PC-9 (cell line): Measurements from ENCODE around the gene ODAD4. TPM values are rescaled to one million over a fixed set of nuclear protein-coding genes. Genes with fewer than 3 reads are reported as not detected.
A peak's percentile ranks its signal among the peaks of the same experiment; 100 is the strongest.

Source experiments
- BruUV-seq: library from RNA; stranded (reverse); fragments of 400-500 nt; replicated peaks from 2 replicates; lab custom pipeline; 2021; lab: Mats Ljungman, UMichigan
- CTCF ChIA-PET: fragments of 300-600 bp; sonication (Branson Sonifier 250); formaldehyde crosslinking; loops from one replicate; lab custom pipeline; 2022; ENCODE audit warnings: antibody characterized with exemption; lab: Charles Lee
- POLR2A ChIA-PET: fragments of 300-600 bp; sonication (Branson Sonifier 250); formaldehyde crosslinking; loops from one replicate; lab custom pipeline; 2022; ENCODE audit warnings: antibody characterized with exemption; ENCODE audit not compliant: unreplicated experiment; lab: Charles Lee
- DNase-seq, 2 experiments: peaks; one replicate each; pipeline versions ENCODE4 v3.0.0 to v3.0.0-alpha.2; 2015 to 2022; ENCODE audit warnings: mixed read lengths in 1 of 2
- H2AFZ ChIP-seq: fragments of 200-600 bp; sonication (generic); 2 replicates; pipeline ENCODE4 v1.8.1; 2017; ENCODE audit warnings: antibody characterized with exemption
- H3F3A ChIP-seq: fragments of 200-600 bp; sonication (generic); 2 replicates; pipeline ENCODE4 v1.8.1; 2017; ENCODE audit warnings: antibody characterized with exemption, mild to moderate bottlenecking, low read depth; ENCODE audit not compliant: insufficient read depth
- H3K27ac ChIP-seq: fragments of 200-600 bp; sonication (generic); 2 replicates; pipeline ENCODE4 v1.6.1; 2016; ENCODE audit warnings: mixed run types
- H3K27me3 ChIP-seq: fragments of 200-600 bp; sonication (generic); 2 replicates; pipeline ENCODE4 v1.6.1; 2016; ENCODE audit warnings: low read depth, mixed run types; ENCODE audit not compliant: insufficient read depth
- H3K36me3 ChIP-seq: fragments of 200-600 bp; sonication (generic); 2 replicates; pipeline ENCODE4 v1.6.1; 2016; ENCODE audit warnings: low read depth, mixed run types
- H3K4me1 ChIP-seq: fragments of 200-600 bp; sonication (generic); replicated peaks from 2 replicates; pipeline ENCODE4 v1.6.1; 2016; ENCODE audit warnings: mixed run types; ENCODE audit not compliant: insufficient read depth
- H3K4me2 ChIP-seq: fragments of 200-600 bp; sonication (generic); 2 replicates; pipeline ENCODE4 v1.6.1; 2017; ENCODE audit warnings: mixed run types
- H3K4me3 ChIP-seq: fragments of 200-600 bp; sonication (generic); 2 replicates; pipeline ENCODE4 v1.6.1; 2016; ENCODE audit warnings: mixed run types
- H3K79me2 ChIP-seq: fragments of 200-600 bp; sonication (generic); 2 replicates; pipeline ENCODE4 v1.6.1; 2017; ENCODE audit warnings: low read depth, mixed run types
- H3K9me2 ChIP-seq: fragments of 200-600 bp; sonication (generic); 2 replicates; pipeline ENCODE4 v1.8.1; 2017; ENCODE audit warnings: mild to moderate bottlenecking; ENCODE audit not compliant: insufficient read depth
- H3K9me3 ChIP-seq: fragments of 200-600 bp; sonication (generic); 2 replicates; pipeline ENCODE4 v1.8.1; 2016; ENCODE audit warnings: low read depth; ENCODE audit not compliant: insufficient read depth
- H4K20me1 ChIP-seq: fragments of 200-600 bp; sonication (generic); 2 replicates; pipeline ENCODE4 v1.8.1; 2017; ENCODE audit not compliant: insufficient read depth
- EZH2 ChIP-seq: fragments of 200-600 bp; sonication (generic); IDR thresholded peaks from 2 replicates; pipeline ENCODE4 v1.8.0; 2017; ENCODE audit warnings: antibody characterized with exemption, low read depth
- intact Hi-C: fragments of 100-400 bp; cut with micrococcal nuclease; formaldehyde crosslinking; loops from one replicate; pipeline ENCODE4 v1.10.0; 2022; ENCODE audit not compliant: unreplicated experiment
- total RNA-seq: library from RNA; stranded (reverse); gene quantifications from 2 replicates; pipeline ENCODE4 v1.2.3, GENCODE V29; 2021
- TF ChIP-seq, protein P1 (sequence below): fragments of 200-600 bp; sonication (generic); conservative IDR thresholded peaks from 2 replicates; pipeline ENCODE4 v1.6.1; 2017; ENCODE audit warnings: mixed run types, antibody characterized with exemption, mild to moderate bottlenecking, moderate library complexity

Gene ODAD4
- total RNA-seq, 1 experiment from 2014 or later: 4.0 TPM

DNA sequence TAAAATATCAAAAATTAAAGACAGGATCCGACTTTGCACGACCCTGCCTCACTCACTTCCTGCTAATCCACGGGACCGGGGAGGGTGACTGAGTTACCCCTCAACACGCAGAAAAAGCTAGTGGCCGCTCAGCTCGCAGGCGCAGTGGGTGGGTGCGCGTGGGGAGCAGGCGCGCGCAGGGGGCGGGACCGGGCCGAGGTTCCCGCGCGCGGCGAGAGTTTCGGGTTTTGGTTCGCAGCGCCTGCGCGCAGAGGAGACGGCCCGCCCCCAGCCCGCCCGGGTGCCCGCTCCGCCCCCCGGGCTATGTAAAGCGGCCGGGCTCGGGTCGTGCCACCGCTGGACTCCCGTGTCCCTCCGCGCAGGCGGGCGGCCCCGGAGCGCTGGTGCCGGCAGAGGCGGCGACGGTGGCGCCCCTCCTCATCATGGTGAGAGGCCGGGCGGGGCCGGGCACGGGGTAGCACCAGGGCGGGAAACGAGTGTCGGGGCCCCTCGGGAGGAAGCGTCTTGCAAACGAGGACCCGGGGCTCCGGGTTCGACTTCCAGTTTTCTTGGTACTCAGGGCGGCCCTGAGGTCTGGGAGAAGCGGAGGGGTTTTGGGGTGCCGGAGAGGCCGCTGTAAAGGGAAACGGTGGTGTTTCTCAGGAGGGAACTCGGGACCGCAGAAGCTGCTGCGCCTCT is 36.2 kb downstream of the ODAD4 start, which contains the start of gene CNP:
Gene CNP, plus strand, starts transcription at position 333 of the 678 bp plus-strand sequence. Its CDS starts 90 bp downstream, at position 423.
- H3K4me3 ChIP-seq: peak within 1 kb of the TSS; percentile 78
- H3K27me3 ChIP-seq: no peaks in the 10 kb centered on the region
- no peak for TF ChIP-seq EZH2
- TF ChIP-seq, protein P1, sequence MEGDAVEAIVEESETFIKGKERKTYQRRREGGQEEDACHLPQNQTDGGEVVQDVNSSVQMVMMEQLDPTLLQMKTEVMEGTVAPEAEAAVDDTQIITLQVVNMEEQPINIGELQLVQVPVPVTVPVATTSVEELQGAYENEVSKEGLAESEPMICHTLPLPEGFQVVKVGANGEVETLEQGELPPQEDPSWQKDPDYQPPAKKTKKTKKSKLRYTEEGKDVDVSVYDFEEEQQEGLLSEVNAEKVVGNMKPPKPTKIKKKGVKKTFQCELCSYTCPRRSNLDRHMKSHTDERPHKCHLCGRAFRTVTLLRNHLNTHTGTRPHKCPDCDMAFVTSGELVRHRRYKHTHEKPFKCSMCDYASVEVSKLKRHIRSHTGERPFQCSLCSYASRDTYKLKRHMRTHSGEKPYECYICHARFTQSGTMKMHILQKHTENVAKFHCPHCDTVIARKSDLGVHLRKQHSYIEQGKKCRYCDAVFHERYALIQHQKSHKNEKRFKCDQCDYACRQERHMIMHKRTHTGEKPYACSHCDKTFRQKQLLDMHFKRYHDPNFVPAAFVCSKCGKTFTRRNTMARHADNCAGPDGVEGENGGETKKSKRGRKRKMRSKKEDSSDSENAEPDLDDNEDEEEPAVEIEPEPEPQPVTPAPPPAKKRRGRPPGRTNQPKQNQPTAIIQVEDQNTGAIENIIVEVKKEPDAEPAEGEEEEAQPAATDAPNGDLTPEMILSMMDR: no peak
- H3K9me2 ChIP-seq: no peaks in the 10 kb centered on the region
- POLR2A ChIA-PET: interaction anchor here (0.6 to 1.0 kb wide), 3 partner anchors 45 to 431 kb away, joined by 3 to 35 read pairs (median 4); partner anchors contain the start of gene DNAJC7
- no peaks in the 10 kb centered on the region for H3K9me3 ChIP-seq
- H4K20me1 ChIP-seq: no peaks in the 10 kb centered on the region
- peak within 1 kb of the TSS; percentile 93 for H2AFZ ChIP-seq
- H3K79me2 ChIP-seq: peaks cover 13% of the 10 kb centered on the region
- H3F3A ChIP-seq: peaks cover 28% of the 10 kb centered on the region
- H3K4me1 ChIP-seq: peaks cover 11% of the 10 kb centered on the region
- H3K4me2 ChIP-seq: peak within 1 kb of the TSS; percentile 99
- H3K27ac ChIP-seq: peak within 1 kb of the TSS; percentile 93
- H3K36me3 ChIP-seq: peaks cover 2% of the 10 kb centered on the region; the same call in 1 of the 2 replicates
- intact Hi-C loops: loop anchor here (5.0 kb wide), 1 partner anchor 551 kb away; no protein-coding TSS in a partner anchor
- BruUV-seq: no TSS peak
- CTCF ChIA-PET: interaction anchor here (1.0 to 1.6 kb wide), 2 partner anchors 51 to 53 kb away, joined by 4 to 7 read pairs; partner anchors contain the start of genes DNAJC7 and NKIRAS2
- DNase-seq: peak; percentile 69 to 90

DNA sequence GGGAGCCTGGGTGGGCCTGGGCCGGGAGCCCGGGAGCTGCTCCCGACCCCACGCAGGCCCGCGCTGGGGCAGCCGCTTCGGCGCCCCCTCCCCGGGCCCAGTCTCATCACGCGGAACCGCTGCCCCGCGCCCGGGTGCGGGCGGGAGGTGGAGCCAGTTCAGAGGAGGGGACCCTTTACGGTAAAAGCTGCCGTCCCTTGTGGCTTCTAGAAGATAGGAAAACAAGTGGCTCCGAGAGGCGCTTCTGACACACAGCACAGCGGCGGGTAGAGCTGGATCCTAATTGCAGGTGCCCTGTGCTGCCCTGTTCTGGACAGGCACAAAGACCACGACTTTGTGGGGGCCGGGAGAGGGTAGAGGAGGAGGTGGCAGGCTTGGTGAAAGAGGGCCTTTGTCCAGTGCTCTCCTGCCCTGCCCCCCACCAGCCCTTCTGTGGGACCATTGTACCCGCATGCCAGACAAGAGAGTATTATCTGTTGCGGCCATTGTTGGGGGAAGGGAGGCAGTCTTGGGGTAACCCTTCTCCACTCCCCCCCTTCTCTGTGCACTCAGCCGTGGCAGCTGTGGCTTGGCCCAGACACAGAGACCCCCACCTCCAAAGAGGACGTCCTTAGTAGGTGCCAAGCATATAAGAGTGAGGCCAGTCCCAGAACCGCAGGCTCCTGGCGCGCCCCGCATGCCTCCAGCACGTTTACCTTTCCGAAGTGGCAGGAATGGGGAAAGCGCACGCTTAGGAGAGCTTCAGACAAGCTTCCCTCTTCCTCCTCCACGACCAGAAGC is 36.9 kb downstream of the ODAD4 start:
- no peaks in the 10 kb centered on the region for H3K9me3 ChIP-seq
- intact Hi-C loops: loop anchor here (5.0 kb wide), 1 partner anchor 550 kb away; no protein-coding TSS in a partner anchor
- peaks cover under 1% of the 10 kb centered on the region; the same call in 1 of the 2 replicates for H4K20me1 ChIP-seq
- H3K9me2 ChIP-seq: no peaks in the 10 kb centered on the region
- peaks cover 16% of the 10 kb centered on the region for H3K79me2 ChIP-seq
- peak overlapping the region; percentile 99 for H3K4me2 ChIP-seq
- peaks cover 33% of the 10 kb centered on the region for H3F3A ChIP-seq
- peaks cover 18% of the 10 kb centered on the region for H3K4me1 ChIP-seq
- no peak for DNase-seq
- H2AFZ ChIP-seq: peak overlapping the region; percentile 93
- TSS peak; percentile 42 for BruUV-seq
- H3K36me3 ChIP-seq: peaks cover 7% of the 10 kb centered on the region; the same call in 1 of the 2 replicates
- POLR2A ChIA-PET: no interaction called here
- H3K27me3 ChIP-seq: no peaks in the 10 kb centered on the region
- TF ChIP-seq, protein P1: no peak
- H3K27ac ChIP-seq: peak overlapping the region; percentile 93
- CTCF ChIA-PET: no interaction called here
- peak overlapping the region; percentile 78 for H3K4me3 ChIP-seq

DNA sequence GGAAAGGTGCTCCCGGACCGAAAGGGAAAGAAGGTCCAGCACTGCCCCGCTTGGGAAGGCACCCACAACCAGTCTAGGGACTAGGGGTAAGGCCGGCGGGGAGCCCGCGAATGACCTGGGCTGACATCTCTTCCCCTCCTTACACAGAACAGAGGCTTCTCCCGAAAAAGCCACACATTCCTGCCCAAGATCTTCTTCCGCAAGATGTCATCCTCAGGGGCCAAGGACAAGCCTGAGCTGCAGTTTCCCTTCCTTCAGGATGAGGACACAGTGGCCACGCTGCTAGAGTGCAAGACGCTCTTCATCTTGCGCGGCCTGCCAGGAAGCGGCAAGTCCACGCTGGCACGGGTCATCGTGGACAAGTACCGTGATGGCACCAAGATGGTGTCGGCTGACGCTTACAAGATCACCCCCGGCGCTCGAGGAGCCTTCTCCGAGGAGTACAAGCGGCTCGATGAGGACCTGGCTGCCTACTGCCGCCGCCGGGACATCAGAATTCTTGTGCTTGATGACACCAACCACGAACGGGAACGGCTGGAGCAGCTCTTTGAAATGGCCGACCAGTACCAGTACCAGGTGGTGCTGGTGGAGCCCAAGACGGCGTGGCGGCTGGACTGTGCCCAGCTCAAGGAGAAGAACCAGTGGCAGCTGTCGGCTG is 37.6 kb downstream of the ODAD4 start:
- Histone ChIP-seq H2AFZ (no peak overlapping the region), H3F3A (peaks cover 40% of the 10 kb centered on the region), H3K4me1 (peaks cover 26% of the 10 kb centered on the region), H3K4me3 (peak overlapping the region; percentile 78; the same call in 1 of the 2 replicates), H3K36me3 (peaks cover 7% of the 10 kb centered on the region; the same call in 1 of the 2 replicates), H3K27me3 (no peaks in the 10 kb centered on the region), H3K27ac (no peak overlapping the region), H4K20me1 (peaks cover 5% of the 10 kb centered on the region; the same call in 1 of the 2 replicates), H3K4me2 (peak overlapping the region; percentile 99), H3K9me3 (no peaks in the 10 kb centered on the region), H3K79me2 (peaks cover 16% of the 10 kb centered on the region), H3K9me2 (no peaks in the 10 kb centered on the region)
- DNase-seq: no peak
- POLR2A ChIA-PET: no interaction called here
- intact Hi-C loops: loop anchor here (5.0 kb wide), 1 partner anchor 549 kb away; no protein-coding TSS in a partner anchor
- TF ChIP-seq, protein P1: no peak
- no peak for TF ChIP-seq EZH2
- BruUV-seq: no TSS peak
- CTCF ChIA-PET: no interaction called here
